ENCODE data around the gene EBF4. TPM values are rescaled to one million over a fixed set of nuclear protein-coding genes. Genes with fewer than 3 reads are reported as not detected.

EBF4 gene
- total and polyA plus RNA-seq, 10 of the 15 experiments (the other 5 are each of a cell fraction or from before 2014, with no cell fraction given) = 0.13 TPM; not detected in 9

GRCh38 chr20:2643708-2644107 is 48.9 kb upstream of the EBF4 start:
- ChIA-PET RAD21 (ENCODE audit: unreplicated experiment) (no interaction called here), POLR2A (no interaction called here), SMC1A (ENCODE audit: uncharacterized antibody, unreplicated experiment) (no interaction called here), CTCF (interaction anchor here (2.7 kb wide), 1 partner anchor 122 kb away, joined by 13 read pairs; no protein-coding TSS in a partner anchor)
- DNase-seq (ENCODE audit: low read depth, low spot score) (no peak), ATAC-seq (no peak), FAIRE-seq (no peak)
- Histone ChIP-seq H3K27me3 (replicated peaks in 1 of 2; ENCODE audit: control insufficient read depth in 2 of 2, insufficient read depth in 2 of 2, low read length in 1 of 2) (no peaks in the 10 kb centered on the region), H2AFZ (ENCODE audit: control insufficient read depth, low read depth, low read length) (no peak overlapping the region), H3K79me2 (ENCODE audit: control insufficient read depth, insufficient read depth, low read length) (no peaks in the 10 kb centered on the region), H3K27ac (ENCODE audit: control insufficient read depth, insufficient read depth) (no peak overlapping the region), H3K36me3 (ENCODE audit: control insufficient read depth in 2 of 2, insufficient read depth in 2 of 2, low read length in 1 of 2) (no peaks in the 10 kb centered on the region), H3K4me2 (ENCODE audit: control insufficient read depth, insufficient read depth) (no peak overlapping the region), H3K4me1 (ENCODE audit: control insufficient read depth, insufficient read depth, low read length) (no peaks in the 10 kb centered on the region), H4K20me1 (ENCODE audit: control insufficient read depth, insufficient read depth) (no peaks in the 10 kb centered on the region), H3K9me3 (replicated peaks; ENCODE audit: control insufficient read depth, insufficient read depth, low read length) (no peaks in the 10 kb centered on the region), H3K9ac (ENCODE audit: control insufficient read depth, insufficient read depth, low read length) (no peak overlapping the region), H3K4me3 (no peak overlapping the region)
- TF ChIP-seq, protein P1, sequence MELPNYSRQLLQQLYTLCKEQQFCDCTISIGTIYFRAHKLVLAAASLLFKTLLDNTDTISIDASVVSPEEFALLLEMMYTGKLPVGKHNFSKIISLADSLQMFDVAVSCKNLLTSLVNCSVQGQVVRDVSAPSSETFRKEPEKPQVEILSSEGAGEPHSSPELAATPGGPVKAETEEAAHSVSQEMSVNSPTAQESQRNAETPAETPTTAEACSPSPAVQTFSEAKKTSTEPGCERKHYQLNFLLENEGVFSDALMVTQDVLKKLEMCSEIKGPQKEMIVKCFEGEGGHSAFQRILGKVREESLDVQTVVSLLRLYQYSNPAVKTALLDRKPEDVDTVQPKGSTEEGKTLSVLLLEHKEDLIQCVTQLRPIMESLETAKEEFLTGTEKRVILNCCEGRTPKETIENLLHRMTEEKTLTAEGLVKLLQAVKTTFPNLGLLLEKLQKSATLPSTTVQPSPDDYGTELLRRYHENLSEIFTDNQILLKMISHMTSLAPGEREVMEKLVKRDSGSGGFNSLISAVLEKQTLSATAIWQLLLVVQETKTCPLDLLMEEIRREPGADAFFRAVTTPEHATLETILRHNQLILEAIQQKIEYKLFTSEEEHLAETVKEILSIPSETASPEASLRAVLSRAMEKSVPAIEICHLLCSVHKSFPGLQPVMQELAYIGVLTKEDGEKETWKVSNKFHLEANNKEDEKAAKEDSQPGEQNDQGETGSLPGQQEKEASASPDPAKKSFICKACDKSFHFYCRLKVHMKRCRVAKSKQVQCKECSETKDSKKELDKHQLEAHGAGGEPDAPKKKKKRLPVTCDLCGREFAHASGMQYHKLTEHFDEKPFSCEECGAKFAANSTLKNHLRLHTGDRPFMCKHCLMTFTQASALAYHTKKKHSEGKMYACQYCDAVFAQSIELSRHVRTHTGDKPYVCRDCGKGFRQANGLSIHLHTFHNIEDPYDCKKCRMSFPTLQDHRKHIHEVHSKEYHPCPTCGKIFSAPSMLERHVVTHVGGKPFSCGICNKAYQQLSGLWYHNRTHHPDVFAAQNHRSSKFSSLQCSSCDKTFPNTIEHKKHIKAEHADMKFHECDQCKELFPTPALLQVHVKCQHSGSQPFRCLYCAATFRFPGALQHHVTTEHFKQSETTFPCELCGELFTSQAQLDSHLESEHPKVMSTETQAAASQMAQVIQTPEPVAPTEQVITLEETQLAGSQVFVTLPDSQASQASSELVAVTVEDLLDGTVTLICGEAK (IDR thresholded peaks at IDR 0.05; ENCODE audit: borderline replicate concordance) = no peak
- TF ChIP-seq, protein P2, sequence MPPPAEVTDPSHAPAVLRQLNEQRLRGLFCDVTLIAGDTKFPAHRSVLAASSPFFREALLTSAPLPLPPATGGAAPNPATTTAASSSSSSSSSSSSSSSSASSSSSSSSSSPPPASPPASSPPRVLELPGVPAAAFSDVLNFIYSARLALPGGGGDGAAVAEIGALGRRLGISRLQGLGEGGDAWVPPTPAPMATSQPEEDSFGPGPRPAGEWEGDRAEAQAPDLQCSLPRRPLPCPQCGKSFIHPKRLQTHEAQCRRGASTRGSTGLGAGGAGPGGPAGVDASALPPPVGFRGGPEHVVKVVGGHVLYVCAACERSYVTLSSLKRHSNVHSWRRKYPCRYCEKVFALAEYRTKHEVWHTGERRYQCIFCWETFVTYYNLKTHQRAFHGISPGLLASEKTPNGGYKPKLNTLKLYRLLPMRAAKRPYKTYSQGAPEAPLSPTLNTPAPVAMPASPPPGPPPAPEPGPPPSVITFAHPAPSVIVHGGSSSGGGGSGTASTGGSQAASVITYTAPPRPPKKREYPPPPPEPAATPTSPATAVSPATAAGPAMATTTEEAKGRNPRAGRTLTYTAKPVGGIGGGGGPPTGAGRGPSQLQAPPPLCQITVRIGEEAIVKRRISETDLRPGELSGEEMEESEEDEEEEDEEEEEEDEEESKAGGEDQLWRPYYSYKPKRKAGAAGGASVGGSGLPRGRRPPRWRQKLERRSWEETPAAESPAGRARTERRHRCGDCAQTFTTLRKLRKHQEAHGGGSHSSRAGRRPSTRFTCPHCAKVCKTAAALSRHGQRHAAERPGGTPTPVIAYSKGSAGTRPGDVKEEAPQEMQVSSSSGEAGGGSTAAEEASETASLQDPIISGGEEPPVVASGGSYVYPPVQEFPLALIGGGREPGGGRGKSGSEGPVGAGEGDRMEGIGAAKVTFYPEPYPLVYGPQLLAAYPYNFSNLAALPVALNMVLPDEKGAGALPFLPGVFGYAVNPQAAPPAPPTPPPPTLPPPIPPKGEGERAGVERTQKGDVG (CRISPR knock-in tag; IDR thresholded peaks at IDR 0.05) = no peak
- no peak for TF ChIP-seq ZNF622 (IDR thresholded peaks at IDR 0.05)
- no peak for TF ChIP-seq NFYA (IDR thresholded peaks at IDR 0.05; ENCODE audit: borderline replicate concordance, low read depth, low read length)
- no peak for TF ChIP-seq CBX3 (IDR thresholded peaks at IDR 0.05; ENCODE audit: borderline replicate concordance, low read depth)
- TF ChIP-seq CREB1 (IDR thresholded peaks at IDR 0.05; ENCODE audit: low read depth) = no peak
- no peak for TF ChIP-seq NFIC (IDR thresholded peaks at IDR 0.05; ENCODE audit: low read depth, low read length)
- no TSS peak for BruUV-seq (replicated peaks)
- intact Hi-C loops (cut with micrococcal nuclease; ENCODE audit: unreplicated experiment) = no loop called here
- in situ Hi-C loops (cut with MboI) = no loop called here
- 86% methylated on average over 1 of the region's 1 CpG for WGBS (ENCODE audit: insufficient coverage, insufficient replicate concordance, low lambda C conversion rate, missing lambda C conversion rate)

All from GM12878 (cell line).